ENCODE measurements around the gene DOCK10.

DNA sequence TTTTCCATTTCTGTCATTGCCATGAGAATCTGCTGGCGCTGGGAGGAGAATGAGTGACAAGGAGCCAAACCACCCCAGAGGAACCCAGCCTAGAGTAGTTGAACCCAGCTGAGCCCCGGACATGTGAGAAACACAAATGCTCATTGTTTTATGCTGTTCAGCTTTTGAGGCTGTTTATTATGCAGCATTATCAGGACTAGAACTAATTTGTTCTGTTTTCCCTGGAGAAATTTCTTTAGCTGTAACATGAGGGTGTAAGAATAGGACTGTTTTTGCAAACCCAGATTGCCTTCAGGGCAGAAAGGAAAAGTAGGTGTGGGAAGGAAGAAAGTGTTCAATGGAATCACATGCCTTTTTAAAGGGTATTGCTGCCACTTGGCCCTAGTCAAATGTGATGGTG, 28.5 kb upstream of the DOCK10 start:
- TF ChIP-seq, protein P1, sequence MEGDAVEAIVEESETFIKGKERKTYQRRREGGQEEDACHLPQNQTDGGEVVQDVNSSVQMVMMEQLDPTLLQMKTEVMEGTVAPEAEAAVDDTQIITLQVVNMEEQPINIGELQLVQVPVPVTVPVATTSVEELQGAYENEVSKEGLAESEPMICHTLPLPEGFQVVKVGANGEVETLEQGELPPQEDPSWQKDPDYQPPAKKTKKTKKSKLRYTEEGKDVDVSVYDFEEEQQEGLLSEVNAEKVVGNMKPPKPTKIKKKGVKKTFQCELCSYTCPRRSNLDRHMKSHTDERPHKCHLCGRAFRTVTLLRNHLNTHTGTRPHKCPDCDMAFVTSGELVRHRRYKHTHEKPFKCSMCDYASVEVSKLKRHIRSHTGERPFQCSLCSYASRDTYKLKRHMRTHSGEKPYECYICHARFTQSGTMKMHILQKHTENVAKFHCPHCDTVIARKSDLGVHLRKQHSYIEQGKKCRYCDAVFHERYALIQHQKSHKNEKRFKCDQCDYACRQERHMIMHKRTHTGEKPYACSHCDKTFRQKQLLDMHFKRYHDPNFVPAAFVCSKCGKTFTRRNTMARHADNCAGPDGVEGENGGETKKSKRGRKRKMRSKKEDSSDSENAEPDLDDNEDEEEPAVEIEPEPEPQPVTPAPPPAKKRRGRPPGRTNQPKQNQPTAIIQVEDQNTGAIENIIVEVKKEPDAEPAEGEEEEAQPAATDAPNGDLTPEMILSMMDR (IDR thresholded peaks at IDR 0.05): no peak
- TF ChIP-seq POLR2AphosphoS5 (IDR thresholded peaks at IDR 0.05) (no peak), EP300 (IDR thresholded peaks at IDR 0.05) (no peak), POLR2A (IDR thresholded peaks at IDR 0.05) (no peak)

Data from stomach (tissue), 4 donors.